Hematopoietic multipotent progenitor cell treated with erythropoietin and hydrocortisone succinate and interleukin-3 and kit ligand, for 8 days (in vitro differentiated cells): ENCODE measurements around the gene SH2D7.
A peak's percentile ranks its signal among the peaks of the same experiment; 100 is the strongest.
"Not testable (repeated sequence)": the region's sequence is repeated elsewhere in the genome, so short reads cannot be mapped to it uniquely, and the experiment has no call there.

Experiments
- DNase-seq: peaks from one replicate; pipeline ENCODE4 v3.0.0-alpha.2; 2015

SH2D7 gene

DNA sequence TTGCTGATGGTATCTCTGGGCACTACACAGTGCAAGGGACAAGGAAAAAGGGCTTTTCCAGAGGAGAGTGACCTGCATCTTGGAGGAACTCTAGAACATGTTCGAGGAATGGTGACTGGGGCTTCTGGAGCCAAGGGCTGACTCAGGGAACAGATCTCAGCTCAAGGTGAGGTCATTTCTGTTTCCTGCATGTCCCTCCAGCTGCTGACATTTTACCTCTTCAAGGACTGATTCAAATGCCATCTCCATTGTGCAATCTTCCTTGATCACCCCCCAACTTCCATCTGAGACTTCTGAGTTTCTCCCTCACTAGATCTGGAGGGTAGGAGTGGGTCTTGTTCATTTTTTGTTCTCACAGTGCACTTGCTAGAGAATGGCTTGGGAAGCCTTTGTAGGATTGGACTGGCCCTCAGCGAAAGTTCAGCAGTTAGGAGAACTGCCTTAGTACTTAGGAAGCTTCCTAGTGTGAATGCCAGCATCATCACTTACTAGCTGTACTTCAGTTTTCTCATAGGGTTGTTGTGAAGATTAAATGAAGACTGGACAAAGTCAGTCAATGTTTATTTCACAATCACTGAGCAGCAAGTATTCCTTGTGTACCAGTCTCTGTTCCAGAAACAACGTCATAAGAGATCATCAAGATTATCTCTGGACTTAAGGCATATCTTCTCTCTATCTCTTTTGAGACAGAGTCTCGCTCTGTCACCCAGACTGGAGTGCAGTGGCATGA, 54.2 kb downstream of the SH2D7 start:
- DNase-seq, result no peak

DNA sequence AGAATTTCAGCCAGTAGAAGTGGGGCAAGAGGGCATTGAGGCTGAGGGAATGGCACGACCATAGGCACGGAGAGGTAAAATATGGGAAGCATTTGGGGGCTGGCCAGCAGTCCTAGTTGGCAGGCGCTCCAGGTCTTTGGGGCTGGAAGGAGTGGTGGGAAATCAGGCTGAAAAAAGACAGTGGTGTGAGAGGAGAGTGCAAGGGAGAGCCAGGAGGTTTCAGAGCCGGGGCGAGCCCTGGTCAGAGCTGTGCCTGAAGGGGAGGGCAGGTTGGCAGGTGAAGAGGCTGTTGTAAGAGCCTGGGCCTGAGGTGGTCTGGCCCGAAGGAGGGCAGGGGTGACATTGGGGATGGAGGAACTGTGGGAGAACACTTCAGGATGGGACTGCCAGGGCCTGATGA, 55.2 kb downstream of the SH2D7 start:
- DNase-seq, result no peak

DNA sequence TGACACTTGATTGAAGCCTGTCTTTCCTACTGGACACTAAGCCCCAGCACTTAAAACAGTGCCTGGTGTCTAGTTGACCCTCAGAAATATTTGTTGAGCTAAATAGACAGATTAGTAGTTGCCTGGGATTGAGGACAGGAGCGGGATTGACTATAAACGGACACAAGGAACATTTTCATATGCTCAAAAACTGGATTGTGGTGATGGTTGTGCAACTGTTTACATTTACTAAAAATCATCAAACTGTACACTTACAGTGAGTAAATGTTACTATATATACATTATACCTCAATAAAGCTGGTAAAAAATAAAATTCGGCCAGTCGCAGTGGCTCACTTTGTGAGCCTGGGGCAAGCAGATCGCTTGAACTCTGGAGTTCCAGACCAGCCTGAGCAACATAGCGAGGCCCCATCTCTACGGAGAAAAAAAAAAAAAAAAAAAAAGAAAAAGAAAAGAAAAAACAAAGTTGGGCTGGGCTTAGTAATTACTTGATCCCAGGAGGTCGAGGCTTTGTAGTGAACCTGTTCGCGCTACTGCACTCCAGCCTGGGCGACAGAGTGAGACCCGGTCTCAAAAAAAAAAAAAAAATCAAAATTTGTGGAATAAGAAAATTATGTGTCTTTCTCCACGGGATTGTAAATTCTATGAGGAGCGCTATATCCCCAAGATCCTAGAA, 56.2 kb downstream of the SH2D7 start:
- peak; percentile 12 for DNase-seq

DNA sequence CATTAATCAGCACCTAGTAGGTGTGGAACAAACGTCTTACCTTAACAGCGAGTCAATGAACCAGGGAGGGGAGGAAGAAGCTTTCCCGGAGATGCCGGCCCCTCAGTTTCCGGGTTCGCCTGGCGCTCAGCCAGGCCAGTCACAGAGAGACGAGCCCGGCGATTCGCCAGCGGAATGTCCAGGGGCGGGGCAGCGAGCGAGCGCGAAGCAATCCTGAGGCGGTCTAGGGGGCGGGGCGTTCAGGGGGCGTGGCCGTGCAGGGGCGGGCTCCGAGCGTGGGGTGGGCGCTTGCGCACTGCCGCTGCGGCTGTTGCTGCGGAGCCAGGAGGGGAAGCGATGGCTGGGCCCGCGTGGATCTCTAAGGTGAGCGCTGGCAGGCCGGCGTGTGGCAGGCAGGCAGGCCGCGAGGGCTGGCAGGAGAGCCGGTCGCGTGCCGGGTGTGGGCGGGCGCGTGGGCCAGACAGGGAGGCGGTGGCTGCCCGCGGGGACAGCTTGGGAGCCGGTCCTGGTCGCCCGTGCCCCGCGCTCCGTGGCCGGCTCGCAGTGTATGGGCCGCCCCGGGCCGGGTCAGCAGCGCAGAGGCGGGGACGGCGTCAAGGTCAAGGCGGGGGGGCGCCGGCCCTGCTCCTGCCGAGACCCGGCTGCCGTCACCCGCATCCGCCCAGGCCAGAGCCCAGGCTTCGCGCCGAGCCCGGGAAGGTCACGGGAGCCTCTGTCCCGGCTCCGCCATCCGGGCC, 56.9 kb downstream of the SH2D7 start, which contains the start of gene IDH3A:
Gene IDH3A, plus strand, starts transcription at position 295 of the 737 bp plus-strand sequence. Its CDS starts 42 bp downstream, at position 337.
- DNase-seq, result peak; percentile 96

DNA sequence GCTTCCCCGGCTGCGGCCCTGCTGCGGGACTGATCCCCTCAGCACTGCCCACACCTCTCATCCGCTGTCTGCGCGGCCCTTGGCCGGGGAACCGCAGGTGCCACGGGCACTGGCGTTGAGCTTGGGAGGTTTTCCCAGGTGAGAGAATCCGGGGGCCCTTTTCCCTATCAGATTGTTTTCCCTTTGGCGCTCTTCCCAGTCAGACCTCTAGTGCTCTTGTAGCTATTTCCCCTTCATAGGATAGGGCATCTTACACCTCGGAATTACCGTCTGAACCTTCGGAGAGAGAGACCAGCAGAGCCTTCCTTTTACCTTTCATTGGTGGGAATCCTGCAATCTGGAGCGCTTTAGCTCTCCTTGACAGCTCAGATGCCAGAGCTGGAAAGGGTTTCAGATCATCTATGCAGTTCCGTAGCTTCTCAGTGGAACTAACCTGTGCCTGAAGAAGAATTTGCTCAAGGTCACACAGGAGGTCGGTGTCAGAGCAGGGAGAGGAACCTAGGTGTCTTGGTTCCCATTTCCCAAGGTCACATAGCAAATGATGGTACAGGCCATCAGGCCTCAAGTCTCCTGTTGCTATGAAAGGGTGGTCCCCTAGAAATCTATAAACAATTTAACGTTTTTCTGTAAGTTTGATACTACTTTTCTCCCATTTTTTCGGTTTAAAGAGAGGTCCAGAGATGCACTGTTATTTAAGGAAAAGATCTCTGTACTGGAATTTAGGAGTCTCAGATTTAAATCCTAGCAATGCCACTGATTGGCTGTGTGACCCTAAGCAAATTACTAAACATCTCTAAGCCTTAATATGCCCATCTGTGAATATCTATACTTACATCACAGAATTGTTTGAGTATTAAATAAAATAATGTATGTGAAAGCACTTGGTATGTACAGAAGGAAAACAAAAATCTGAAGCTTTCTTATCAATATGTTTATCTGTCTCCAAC, 57.7 kb downstream of the SH2D7 start:
- DNase-seq, result peak; percentile 19

DNA sequence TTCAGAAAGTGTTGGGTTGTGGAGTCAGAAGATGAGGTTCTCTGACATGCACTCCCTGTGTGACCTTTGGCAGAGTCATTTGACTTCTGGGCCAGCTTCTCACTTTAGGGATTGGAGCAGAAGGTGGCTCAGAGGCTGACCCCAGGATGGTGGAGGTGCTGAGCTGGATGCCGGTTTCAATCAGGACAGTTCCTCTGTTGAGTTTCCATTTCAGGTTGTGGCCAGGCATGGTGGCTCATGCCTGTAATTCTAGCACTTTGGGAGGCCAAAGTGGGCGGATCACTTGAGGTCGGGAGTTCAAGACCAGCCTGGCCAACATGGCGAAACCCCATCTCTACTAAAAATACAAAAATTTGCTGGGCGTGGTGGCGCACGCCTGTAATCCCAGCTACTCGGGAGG, 58.7 kb downstream of the SH2D7 start:
- DNase-seq, result not testable (repeated sequence)
